Measurements from ENCODE around the gene SUMF1. TPM values are rescaled to one million over a fixed set of nuclear protein-coding genes. Genes with fewer than 3 reads are reported as not detected.
A peak's percentile ranks its signal among the peaks of the same experiment; 100 is the strongest.

SUMF1 gene
- polyA plus RNA-seq, 3 donors = 49.2 to 52.5 (median 50.2) TPM

- no peak for DNase-seq
Measured at GRCh38 chr3:4396006-4396405, 71.1 kb downstream of the SUMF1 start.

GRCh38 chr3:4395448-4395847, 71.6 kb downstream of the SUMF1 start:
- no peak for DNase-seq

GRCh38 chr3:4394567-4394966, 72.5 kb downstream of the SUMF1 start:
- no peak for DNase-seq

- DNase-seq = no peak
Measured at GRCh38 chr3:4394048-4394447, 73.0 kb downstream of the SUMF1 start.

GRCh38 chr3:4392992-4393391, 74.1 kb downstream of the SUMF1 start:
- DNase-seq = no peak

- DNase-seq = no peak
Measured at GRCh38 chr3:4387210-4388204, 79.6 kb downstream of the SUMF1 start.

GRCh38 chr3:4385201-4385600, 81.9 kb downstream of the SUMF1 start:
- DNase-seq = no peak

- no peak for DNase-seq
Measured at GRCh38 chr3:4380013-4380412, 87.1 kb downstream of the SUMF1 start.

GRCh38 chr3:4376499-4376898, 90.6 kb downstream of the SUMF1 start:
- DNase-seq = no peak

- DNase-seq = no peak
Measured at GRCh38 chr3:4375911-4376310, 91.2 kb downstream of the SUMF1 start.

- DNase-seq = no peak
Measured at GRCh38 chr3:4373669-4374068, 93.4 kb downstream of the SUMF1 start.

- no peak for DNase-seq
Measured at GRCh38 chr3:4362523-4362922, 104.5 kb downstream of the SUMF1 start.

GRCh38 chr3:4360817-4361216, 106.3 kb downstream of the SUMF1 start:
- DNase-seq = no peak

- no peak for DNase-seq
Measured at GRCh38 chr3:4359805-4360502, 107.1 kb downstream of the SUMF1 start.

GRCh38 chr3:4358273-4358672, 108.8 kb downstream of the SUMF1 start:
- DNase-seq = no peak

GRCh38 chr3:4356546-4357410, 110.3 kb downstream of the SUMF1 start:
- no peak for DNase-seq

GRCh38 chr3:4356220-4356540, 110.9 kb downstream of the SUMF1 start:
- no peak for DNase-seq

- peak; percentile 81 for DNase-seq
Measured at GRCh38 chr3:4355401-4356219, 111.5 kb downstream of the SUMF1 start.

GRCh38 chr3:4351872-4352271, 115.2 kb downstream of the SUMF1 start:
- no peak for DNase-seq

GRCh38 chr3:4351164-4351855, 115.8 kb downstream of the SUMF1 start:
- DNase-seq = no peak

- peak; percentile 71 for DNase-seq
Measured at GRCh38 chr3:4350789-4351163, 116.3 kb downstream of the SUMF1 start.
